Heart right ventricle (tissue), 16 donors: ENCODE measurements around the gene DR1. TPM values are rescaled to one million over a fixed set of nuclear protein-coding genes. Genes with fewer than 3 reads are reported as not detected.

Source experiments
- ATAC-seq, 8 donors: fragments of 200-7000 bp; cut with Tn5 transposase; one replicate each; pipeline ENCODE4 v1.9.1; 2020; ENCODE audit warnings: mild to moderate bottlenecking in 8 of 8, moderate library complexity in 8 of 8, moderate number of reproducible peaks in 1 of 8
- DNase-seq, 2 donors: peaks; one replicate each; pipeline ENCODE4 v3.0.0-alpha.2; 2020
- H3K27ac ChIP-seq, 10 donors: fragments of 200-600 bp; sonication (generic) in 2 of 10; one replicate each; pipeline versions ENCODE4 v1.5.0 to v1.8.0; 2020 to 2022; ENCODE audit warnings: mild to moderate bottlenecking in 3 of 10
- H3K27me3 ChIP-seq, 7 donors: fragments of 200-600 bp; one replicate each; pipeline ENCODE4 v1.8.0; 2021 to 2022; ENCODE audit warnings: mild to moderate bottlenecking in 2 of 7
- H3K36me3 ChIP-seq, 9 donors: fragments of 200-600 bp; sonication (generic) in 1 of 9; one replicate each; pipeline versions ENCODE4 v1.5.0 to v1.8.0; 2020 to 2022; ENCODE audit warnings: mild to moderate bottlenecking in 2 of 9
- H3K4me1 ChIP-seq, 9 donors: fragments of 200-600 bp; sonication (generic) in 1 of 9; one replicate each; pipeline versions ENCODE4 v1.5.0 to v1.8.0; 2020 to 2022; ENCODE audit warnings: mild to moderate bottlenecking in 4 of 9
- H3K4me3 ChIP-seq, 10 donors: fragments of 200-600 bp; sonication (generic) in 2 of 10; one replicate each; pipeline versions ENCODE4 v1.5.0 to v1.8.0; 2020 to 2022; ENCODE audit warnings: mild to moderate bottlenecking in 7 of 10, moderate library complexity in 2 of 10
- H3K9me3 ChIP-seq, 11 donors: fragments of 200-600 bp in 10 of 11; sonication (generic) in 2 of 11; one replicate each; pipeline versions ENCODE4 v1.5.0 to v1.8.0; 2013 to 2022; ENCODE audit warnings: mild to moderate bottlenecking in 2 of 11, control low read depth in 1 of 11, moderate library complexity in 1 of 11
- WGBS, 2 donors: extraction: QIAGEN DNeasy Blood & Tissue Kit; methylation state at CpG; one replicate each; pipeline ENCODE4 v1.1.7; 2013; ENCODE audit warnings: inconsistent platforms in 1 of 2; 5-methylcytosine and 5-hydroxymethylcytosine counted together
- intact Hi-C, 10 donors: fragments of 100-400 bp; cut with DNase I; formaldehyde crosslinking; loops; one replicate each; pipeline versions ENCODE4 v1.11.1 to v1.14.2; 2022
- polyA plus RNA-seq, 2 donors: library from polyadenylated mRNA; stranded (reverse); fragments of 200-250 nt; gene quantifications; one replicate each; pipeline ENCODE4 v1.2.3, GENCODE V29; 2013
- total RNA-seq, 10 donors: library from RNA; stranded (reverse); fragmentation: NEBNext Ultra II Directional in 3 of 10; extraction: Animal tissue kit (Norgen Biotek cat#: 25700) in 3 of 10; gene quantifications; one replicate each; pipeline versions ENCODE4 v1.2.1 to v1.2.4, GENCODE V29; 2021 to 2023
- TF ChIP-seq, protein P1 (sequence below), 9 donors: fragments of 200-600 bp; sonication (generic) in 2 of 9; IDR thresholded peaks; one replicate each; pipeline versions ENCODE4 v1.5.0 to v1.8.0; 2021 to 2022; ENCODE audit warnings: antibody characterized with exemption in 9 of 9, mild to moderate bottlenecking in 5 of 9, moderate library complexity in 1 of 9
- donor health status: Arrhythmogenic right ventricular cardiomyopathy.
- donor health status: ischemic (EF 13 %, LVEDD 7.1; RV severe dilation, severe dysfunction).
- donor health status: healthy with polysubstance abuse.
- donor health status: DM: no; HTN: yes; CAD: no.
- donor health status: DM: no; HTN: no; CAD: no.
- donor health status: ischemic (EF 25% LVEDD 6.9; RV normal size, moderate dysfunction).
- donor health status: ischemic (EF 25% LVEDD 5.7; RV mildly dilated, moderate dysfunction).
- donor health status: healthy.
- donor health status: DM: yes; HTN: yes; CAD: no.
- donor health status: Ischemic cardiomyopathy.
- donor health status: ischemic (EF 35%, LVEDD 5.7; RV mildly dilated, moderate dysfunction).
- donor health status: nonischemic (EF 11% LVEDD 7.7; RV severe dilation, severe dysfunction).
- donor health status: DM: yes; HTN: yes; CAD: no.
- donor health status: PGD.
- donor health status: ischemic (EF 29% LVEDD 5.4; RV normal size, mild dysfunction).
- donor health status: nonischemic (EF 23%, LVEDD 6.1; RV moderate dilation, normal function).

DR1 gene
- total and polyA plus RNA-seq, 12 donors = 4.0 to 40.8 (median 36.8) TPM

DNA sequence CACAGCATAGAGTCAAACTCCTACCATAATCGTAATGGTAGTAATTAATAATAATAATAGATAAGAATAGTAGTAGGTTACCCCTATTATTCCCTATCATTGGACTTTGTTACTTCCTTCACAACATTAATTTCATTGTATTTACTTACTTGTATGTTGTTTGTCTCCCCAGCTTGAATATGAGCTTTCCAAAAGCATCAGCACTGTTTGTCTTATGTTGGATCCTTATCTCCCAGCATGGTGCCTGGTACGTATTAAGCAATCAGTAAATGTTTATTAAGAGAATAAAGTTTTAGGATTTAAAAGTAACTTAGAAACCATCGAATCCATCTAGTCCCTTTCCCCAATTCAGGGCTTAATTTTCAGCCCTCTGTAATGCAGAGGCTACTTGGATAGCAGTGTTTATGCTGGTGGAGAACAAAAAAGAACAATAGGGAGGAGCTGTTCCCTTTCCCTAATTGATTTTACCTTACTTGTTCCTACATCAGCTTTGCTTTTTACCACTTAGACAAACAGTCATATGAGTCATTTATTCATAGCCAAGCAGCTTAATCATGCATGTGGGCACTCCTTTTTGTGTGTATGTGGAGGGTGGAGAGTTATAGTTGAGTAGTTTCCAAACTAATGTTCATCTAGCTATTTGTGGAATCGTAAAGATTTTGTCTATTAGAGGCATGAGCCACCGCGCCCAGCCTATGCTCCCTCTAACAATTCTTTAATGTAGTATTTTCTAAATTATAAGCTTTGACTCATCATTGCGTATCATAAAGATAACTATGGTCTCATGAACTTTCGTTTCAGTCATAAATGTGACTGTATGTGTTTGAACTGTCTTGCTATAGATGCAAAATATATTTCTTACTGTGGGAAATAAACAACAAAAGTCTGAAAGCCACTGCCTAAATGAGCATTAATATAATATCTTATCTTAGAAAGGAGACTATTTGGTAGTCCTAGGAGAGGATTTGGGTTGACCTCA is 20.9 kb upstream of the DR1 start:
- H3K4me3 ChIP-seq = no peak overlapping the region
- WGBS, 2 donors = 80 to 84% methylated on average over 8 of the region's 8 CpGs
- H3K9me3 ChIP-seq = no peaks in the 10 kb centered on the region
- no peak overlapping the region for H3K27ac ChIP-seq
- TF ChIP-seq, protein P1, sequence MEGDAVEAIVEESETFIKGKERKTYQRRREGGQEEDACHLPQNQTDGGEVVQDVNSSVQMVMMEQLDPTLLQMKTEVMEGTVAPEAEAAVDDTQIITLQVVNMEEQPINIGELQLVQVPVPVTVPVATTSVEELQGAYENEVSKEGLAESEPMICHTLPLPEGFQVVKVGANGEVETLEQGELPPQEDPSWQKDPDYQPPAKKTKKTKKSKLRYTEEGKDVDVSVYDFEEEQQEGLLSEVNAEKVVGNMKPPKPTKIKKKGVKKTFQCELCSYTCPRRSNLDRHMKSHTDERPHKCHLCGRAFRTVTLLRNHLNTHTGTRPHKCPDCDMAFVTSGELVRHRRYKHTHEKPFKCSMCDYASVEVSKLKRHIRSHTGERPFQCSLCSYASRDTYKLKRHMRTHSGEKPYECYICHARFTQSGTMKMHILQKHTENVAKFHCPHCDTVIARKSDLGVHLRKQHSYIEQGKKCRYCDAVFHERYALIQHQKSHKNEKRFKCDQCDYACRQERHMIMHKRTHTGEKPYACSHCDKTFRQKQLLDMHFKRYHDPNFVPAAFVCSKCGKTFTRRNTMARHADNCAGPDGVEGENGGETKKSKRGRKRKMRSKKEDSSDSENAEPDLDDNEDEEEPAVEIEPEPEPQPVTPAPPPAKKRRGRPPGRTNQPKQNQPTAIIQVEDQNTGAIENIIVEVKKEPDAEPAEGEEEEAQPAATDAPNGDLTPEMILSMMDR (IDR thresholded peaks at IDR 0.05) = no peak
- H3K36me3 ChIP-seq = peaks cover 0 to 7% (median 0%) of the 10 kb centered on the region in 9 donors
- H3K27me3 ChIP-seq = no peaks in the 10 kb centered on the region
- ATAC-seq = no peak
- DNase-seq = no peak
- no peaks in the 10 kb centered on the region for H3K4me1 ChIP-seq
- intact Hi-C loops = no loop called here

DNA sequence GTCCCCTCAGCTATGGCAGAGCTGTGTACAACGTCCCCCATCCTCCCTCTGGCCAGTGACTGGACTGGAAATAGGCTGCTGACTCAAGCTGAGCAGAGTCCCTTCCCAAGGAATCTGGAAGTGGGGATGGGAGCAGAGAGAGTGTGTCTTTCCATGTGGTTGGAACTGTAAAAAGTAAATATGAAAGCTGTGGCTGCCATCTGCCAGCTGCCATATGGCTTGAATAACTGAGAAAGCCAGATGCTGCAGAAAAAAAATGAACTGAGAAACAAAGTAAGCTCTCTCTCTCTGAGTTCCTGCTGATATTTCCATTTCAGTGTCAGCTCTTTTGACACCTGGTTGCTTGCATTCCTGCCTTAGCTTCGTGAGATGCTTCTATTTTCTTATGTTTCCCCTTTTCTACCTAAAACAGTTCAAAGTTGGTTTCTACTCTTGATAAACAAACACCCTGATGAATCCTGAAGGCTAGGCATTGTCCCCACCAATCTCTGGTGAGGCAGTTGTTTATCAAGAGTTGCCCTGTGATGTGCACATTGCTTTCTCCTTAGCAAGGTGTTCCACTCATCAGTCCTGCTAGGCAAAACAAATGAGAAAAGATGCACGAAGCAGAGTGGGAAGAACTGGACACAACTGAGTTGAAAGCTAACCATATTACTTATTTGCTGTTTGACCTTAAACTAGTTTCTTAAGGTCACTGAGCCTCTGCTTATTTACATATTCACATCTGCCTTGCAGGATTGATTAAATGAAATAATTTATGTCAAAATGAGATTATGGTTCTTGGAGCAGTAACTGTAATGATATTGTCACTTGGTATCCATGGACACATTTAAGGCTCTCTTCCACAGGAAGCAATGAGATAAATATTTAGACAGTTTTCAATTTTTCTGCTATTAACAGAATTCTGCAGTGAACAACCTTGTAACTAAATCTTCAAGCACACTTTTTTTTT is 16.6 kb upstream of the DR1 start:
- no peak for DNase-seq
- ATAC-seq = no peak

DNA sequence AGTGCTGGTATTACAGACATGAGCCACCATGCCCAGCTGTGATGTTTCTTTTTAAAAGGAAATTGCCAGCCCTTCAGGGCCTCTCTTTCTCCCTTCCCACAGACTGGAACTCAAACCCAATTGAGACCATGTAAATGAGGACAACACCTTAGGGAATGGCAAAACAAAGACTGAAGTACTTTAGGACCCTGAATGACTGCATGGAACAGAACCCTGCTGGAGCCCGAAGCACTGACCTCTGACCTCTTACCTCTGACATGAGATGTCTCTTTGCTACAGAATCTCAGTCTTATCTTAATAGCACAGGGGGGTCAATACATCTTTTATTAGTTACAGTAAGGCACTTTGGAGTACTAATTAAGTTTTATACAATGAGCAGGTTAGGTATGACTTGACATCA is 15.5 kb upstream of the DR1 start:
- H3K36me3 ChIP-seq = peaks cover 0 to 17% (median 0%) of the 10 kb centered on the region in 9 donors
- H3K4me1 ChIP-seq = no peaks in the 10 kb centered on the region
- H3K27ac ChIP-seq = no peak overlapping the region
- no peak overlapping the region for H3K4me3 ChIP-seq
- no peaks in the 10 kb centered on the region for H3K27me3 ChIP-seq
- no peaks in the 10 kb centered on the region for H3K9me3 ChIP-seq
- ATAC-seq (no peak), DNase-seq (no peak)
- intact Hi-C loops = no loop called here
- WGBS, 2 donors = 69 to 84% methylated on average over 1 of the region's 1 CpG
- TF ChIP-seq, protein P1 (IDR thresholded peaks at IDR 0.05) = no peak

More for the DNA sequence above, 16.6 kb upstream of the DR1 start:
- no peaks in the 10 kb centered on the region for H3K9me3 ChIP-seq
- peaks cover 0 to 14% (median 0%) of the 10 kb centered on the region in 9 donors for H3K36me3 ChIP-seq
- H3K27me3 ChIP-seq = no peaks in the 10 kb centered on the region
- TF ChIP-seq, protein P1 (IDR thresholded peaks at IDR 0.05) = no peak
- H3K4me3 ChIP-seq = no peak overlapping the region
- intact Hi-C loops = no loop called here
- no peak overlapping the region for H3K27ac ChIP-seq
- H3K4me1 ChIP-seq = no peaks in the 10 kb centered on the region
- WGBS, 2 donors = 68 to 71% methylated on average over 3 of the region's 3 CpGs

DNA sequence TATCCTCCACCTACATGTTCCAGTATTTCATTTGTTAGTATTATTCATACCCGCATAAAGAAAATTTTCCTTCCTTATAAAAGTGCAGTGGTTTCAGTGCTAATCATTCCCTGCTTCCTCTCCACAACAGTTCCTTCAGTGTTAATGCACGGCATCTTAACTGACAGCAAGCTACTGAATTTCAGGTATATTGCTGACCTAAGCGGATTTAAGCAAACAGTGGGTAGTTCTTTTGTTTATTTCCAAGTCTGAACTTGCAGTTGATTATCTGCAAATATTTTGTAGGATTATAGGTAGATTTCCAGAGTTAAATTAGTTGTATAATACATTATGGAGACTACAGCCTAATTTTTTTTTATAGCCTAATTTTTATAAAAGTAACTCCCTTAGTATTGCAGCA is 15.1 kb upstream of the DR1 start:
- Histone ChIP-seq H3K36me3 (peaks cover 0 to 17% (median 0%) of the 10 kb centered on the region in 9 donors), H3K4me1 (no peaks in the 10 kb centered on the region), H3K9me3 (no peaks in the 10 kb centered on the region), H3K4me3 (no peak overlapping the region), H3K27ac (no peak overlapping the region), H3K27me3 (no peaks in the 10 kb centered on the region)
- DNase-seq (no peak), ATAC-seq (no peak)
- TF ChIP-seq, protein P1 (IDR thresholded peaks at IDR 0.05) = no peak
- 89 to 93% methylated on average over 3 of the region's 3 CpGs for WGBS, 2 donors
- intact Hi-C loops = no loop called here
